Keratinocyte (primary cell): Measurements from ENCODE around the gene TOR4A. TPM values are rescaled to one million over a fixed set of nuclear protein-coding genes. Genes with fewer than 3 reads are reported as not detected.

Experiments used
- DNase-seq: peaks from one replicate; pipeline ENCODE4 v3.0.0-alpha.2; 2011; ENCODE audit warnings: low read depth, missing footprints, low spot score
- FAIRE-seq: peaks from 2 replicates; lab custom pipeline; 2011; peaks lifted over from hg19 to GRCh38; lab: Jason Lieb, UNC
- H2AFZ ChIP-seq: 2 replicates; pipeline ENCODE4 v1.6.0; 2012; ENCODE audit warnings: low read length, control low read depth, inconsistent platforms; ENCODE audit not compliant: control insufficient read depth
- H3K27ac ChIP-seq: 2 replicates; pipeline ENCODE4 v1.5.1; 2011; ENCODE audit warnings: low read length; ENCODE audit not compliant: control insufficient read depth, insufficient read depth
- H3K27me3 ChIP-seq: 3 replicates; pipeline ENCODE4 v1.6.0; 2011; ENCODE audit warnings: low read length; ENCODE audit not compliant: control insufficient read depth, insufficient read depth; ENCODE audit errors: extremely low read depth
- H3K36me3 ChIP-seq, 2 experiments: 2 replicates in 1 of 2; 3 replicates in 1 of 2; pipeline ENCODE4 v1.5.1; 2011; ENCODE audit warnings: low read length in 2 of 2, mild to moderate bottlenecking in 1 of 2; ENCODE audit not compliant: control insufficient read depth in 2 of 2, insufficient read depth in 2 of 2; ENCODE audit errors: extremely low read depth in 1 of 2
- H3K4me1 ChIP-seq: 3 replicates; pipeline ENCODE4 v1.5.1; 2011; ENCODE audit warnings: low read length; ENCODE audit not compliant: control insufficient read depth, insufficient read depth; ENCODE audit errors: extremely low read depth
- H3K4me2 ChIP-seq: 3 replicates; pipeline ENCODE4 v1.6.0; 2011; ENCODE audit warnings: low read depth, low read length; ENCODE audit not compliant: control insufficient read depth, insufficient read depth; ENCODE audit errors: extremely low read depth
- H3K4me3 ChIP-seq, 3 experiments: fragments of 200-600 bp in 1 of 3; sonication (generic) in 1 of 3; 2 replicates in 2 of 3; 3 replicates in 1 of 3; pipeline ENCODE4 v1.5.1; 2011 to 2016; ENCODE audit warnings: low read length in 3 of 3, mild to moderate bottlenecking in 3 of 3, control low read depth in 2 of 3, inconsistent platforms in 1 of 3, low read depth in 1 of 3, mixed read lengths in 1 of 3, mixed run types in 1 of 3, moderate library complexity in 1 of 3; ENCODE audit not compliant: control insufficient read depth in 2 of 3, insufficient read depth in 2 of 3; ENCODE audit errors: extremely low read depth in 1 of 3
- H3K79me2 ChIP-seq: 2 replicates; pipeline ENCODE4 v1.6.0; 2012; ENCODE audit warnings: low read length; ENCODE audit not compliant: control insufficient read depth, insufficient read depth
- H3K9ac ChIP-seq: 3 replicates; pipeline ENCODE4 v1.6.0; 2011; ENCODE audit warnings: low read length; ENCODE audit not compliant: control insufficient read depth, insufficient read depth; ENCODE audit errors: extremely low read depth
- H3K9me1 ChIP-seq: 3 replicates; pipeline ENCODE4 v1.6.0; 2011; ENCODE audit warnings: low read length; ENCODE audit not compliant: control insufficient read depth, insufficient read depth; ENCODE audit errors: extremely low read depth
- H3K9me3 ChIP-seq: 2 replicates; pipeline ENCODE4 v1.5.1; 2012; ENCODE audit warnings: low read depth, low read length; ENCODE audit not compliant: control insufficient read depth
- H4K20me1 ChIP-seq: 3 replicates; pipeline ENCODE4 v1.6.0; 2011; ENCODE audit warnings: low read length; ENCODE audit not compliant: control insufficient read depth, insufficient read depth; ENCODE audit errors: extremely low read depth
- EZH2 ChIP-seq: IDR thresholded peaks from one replicate; pipeline ENCODE4 v1.6.1; 2012; ENCODE audit warnings: inconsistent platforms, mild to moderate bottlenecking, low read length, moderate library complexity
- dilution Hi-C: fragments of 300-500 bp; cut with MboI; formaldehyde crosslinking; loops from one replicate; pipeline ENCODE4 v1.7.0; 2020; ENCODE audit warnings: low sequenced_read_pairs; ENCODE audit not compliant: extremely low pct_ligation_motif_present
- polyA plus RNA-seq, 5 experiments: library from polyadenylated mRNA; depleted of rRNA in 3 of 5; stranded (reverse) in 3 of 5; stranded (forward) in 1 of 5; unstranded in 1 of 5; fragments of >200 nt; gene quantifications; 1 replicate in 1 of 5; 2 replicates in 3 of 5; 3 replicates in 1 of 5; pipeline versions ENCODE4 v1.2.1 to v1.2.3, GENCODE V29; 2011 to 2012; ENCODE audit warnings: missing spikeins in 2 of 5, low read depth in 1 of 5, low replicate concordance in 1 of 5
- TF ChIP-seq, protein P1 (sequence below), 3 experiments: IDR thresholded peaks in 1 of 3; conservative IDR thresholded peaks in 1 of 3; optimal IDR thresholded peaks in 1 of 3; 2 replicates in 2 of 3; 3 replicates in 1 of 3; pipeline versions ENCODE3 to v1.5.1; 2011; ENCODE audit warnings: low read length in 3 of 3, mild to moderate bottlenecking in 3 of 3, moderate library complexity in 2 of 3, control low read depth in 1 of 3, inconsistent platforms in 1 of 3; ENCODE audit not compliant: insufficient read depth in 2 of 3; ENCODE audit errors: extremely low read depth in 1 of 3

Gene TOR4A
- polyA plus RNA-seq, 1 donor (not counting 4 experiments of a cell fraction or from before 2014, with no cell fraction given): 5.8 TPM

DNA sequence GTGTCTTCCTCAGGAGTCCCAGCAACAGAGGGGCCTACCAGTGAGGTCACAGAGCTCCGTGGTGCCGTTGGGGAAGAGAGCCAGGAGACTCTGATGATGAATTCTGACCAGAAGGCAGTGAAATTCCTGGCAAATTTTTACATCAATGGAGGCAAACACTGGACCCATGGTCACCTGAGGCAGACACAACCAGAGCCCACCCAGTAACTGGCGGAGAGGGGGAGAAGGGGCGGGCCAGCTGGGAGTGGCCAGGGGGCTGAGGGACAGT is 26.4 kb upstream of the TOR4A start, which contains the start of gene STPG3:
Gene STPG3 (plus strand): TSS at position 93 of the 268 bp plus-strand sequence. CDS start 1 bp downstream, at position 94.
- dilution Hi-C loops: no loop called here
- Histone ChIP-seq H2AFZ (no peak within 1 kb of the TSS), H3K27me3 (no peaks in the 10 kb centered on the region), H3K4me2 (no peak within 1 kb of the TSS), H3K27ac (no peak within 1 kb of the TSS), H3K79me2 (peaks cover 8% of the 10 kb centered on the region), H3K9me3 (no peaks in the 10 kb centered on the region), H4K20me1 (no peaks in the 10 kb centered on the region), H3K4me1 (peaks cover 7% of the 10 kb centered on the region), H3K9ac (no peak within 1 kb of the TSS), H3K36me3 (peaks cover 0 to under 1% of the 10 kb centered on the region in 2 experiments), H3K9me1 (no peaks in the 10 kb centered on the region), H3K4me3 (no peak within 1 kb of the TSS)
- FAIRE-seq (no peak), DNase-seq (no peak)
- no peak for TF ChIP-seq EZH2
- TF ChIP-seq, protein P1, sequence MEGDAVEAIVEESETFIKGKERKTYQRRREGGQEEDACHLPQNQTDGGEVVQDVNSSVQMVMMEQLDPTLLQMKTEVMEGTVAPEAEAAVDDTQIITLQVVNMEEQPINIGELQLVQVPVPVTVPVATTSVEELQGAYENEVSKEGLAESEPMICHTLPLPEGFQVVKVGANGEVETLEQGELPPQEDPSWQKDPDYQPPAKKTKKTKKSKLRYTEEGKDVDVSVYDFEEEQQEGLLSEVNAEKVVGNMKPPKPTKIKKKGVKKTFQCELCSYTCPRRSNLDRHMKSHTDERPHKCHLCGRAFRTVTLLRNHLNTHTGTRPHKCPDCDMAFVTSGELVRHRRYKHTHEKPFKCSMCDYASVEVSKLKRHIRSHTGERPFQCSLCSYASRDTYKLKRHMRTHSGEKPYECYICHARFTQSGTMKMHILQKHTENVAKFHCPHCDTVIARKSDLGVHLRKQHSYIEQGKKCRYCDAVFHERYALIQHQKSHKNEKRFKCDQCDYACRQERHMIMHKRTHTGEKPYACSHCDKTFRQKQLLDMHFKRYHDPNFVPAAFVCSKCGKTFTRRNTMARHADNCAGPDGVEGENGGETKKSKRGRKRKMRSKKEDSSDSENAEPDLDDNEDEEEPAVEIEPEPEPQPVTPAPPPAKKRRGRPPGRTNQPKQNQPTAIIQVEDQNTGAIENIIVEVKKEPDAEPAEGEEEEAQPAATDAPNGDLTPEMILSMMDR (optimal IDR thresholded peaks at IDR 0.05 in 1 of 3, IDR thresholded peaks at IDR 0.05 in 1 of 3, conservative IDR thresholded peaks at IDR 0.05 in 1 of 3; ENCODE audit: extremely low read depth in 1 of 3, insufficient read depth in 2 of 3, low read length in 3 of 3): no peak

DNA sequence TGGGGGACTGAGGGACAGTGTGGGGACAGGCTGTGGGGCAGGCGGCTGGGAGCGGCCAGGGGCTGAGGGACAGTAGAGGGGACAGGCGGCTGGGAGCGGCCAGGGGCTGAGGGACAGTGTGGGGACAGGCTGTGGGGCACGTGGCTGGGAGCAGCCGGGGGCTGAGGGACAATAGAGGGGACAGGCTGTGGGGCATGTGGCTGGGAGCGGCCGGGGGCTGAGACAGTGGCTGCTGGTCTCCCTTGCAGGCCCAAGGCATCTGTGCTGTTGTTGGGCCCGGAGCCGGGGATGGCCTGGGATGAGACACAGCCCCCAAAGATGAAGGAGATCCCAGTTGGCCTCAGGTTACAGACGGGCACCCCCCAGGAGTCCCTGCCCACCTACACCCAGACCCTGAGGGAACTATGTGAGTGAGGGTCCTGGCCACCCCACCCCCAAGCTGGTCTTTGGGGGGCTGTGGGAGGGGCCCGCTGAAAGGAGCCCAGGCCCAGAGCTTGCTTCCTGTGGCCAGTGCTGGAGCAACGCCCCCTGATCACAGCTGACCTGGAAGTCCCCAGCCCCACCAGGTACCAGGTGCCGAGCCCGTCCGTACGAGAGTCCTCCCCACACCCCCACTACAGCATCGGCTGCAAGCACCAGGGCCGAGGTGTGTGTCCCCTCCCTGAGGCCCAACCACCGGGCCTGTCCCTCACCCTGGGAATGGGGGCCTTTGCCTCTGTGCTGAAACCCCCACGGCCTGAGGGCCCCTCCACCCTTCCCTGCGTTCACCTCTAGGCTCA is 25.8 kb upstream of the TOR4A start:
- Histone ChIP-seq H3K9me3 (no peaks in the 10 kb centered on the region), H3K27ac (no peak overlapping the region), H3K9ac (no peak overlapping the region), H3K27me3 (no peaks in the 10 kb centered on the region), H3K4me1 (peaks cover 13% of the 10 kb centered on the region), H2AFZ (no peak overlapping the region), H4K20me1 (no peaks in the 10 kb centered on the region), H3K36me3 (peaks cover 0 to 5% of the 10 kb centered on the region in 2 experiments), H3K79me2 (peaks cover 14% of the 10 kb centered on the region), H3K9me1 (no peaks in the 10 kb centered on the region), H3K4me2 (no peak overlapping the region), H3K4me3 (no peak overlapping the region)
- dilution Hi-C loops: no loop called here
- DNase-seq (no peak), FAIRE-seq (no peak)
- TF ChIP-seq, protein P1 (optimal IDR thresholded peaks at IDR 0.05 in 1 of 3, IDR thresholded peaks at IDR 0.05 in 1 of 3, conservative IDR thresholded peaks at IDR 0.05 in 1 of 3; ENCODE audit: extremely low read depth in 1 of 3, insufficient read depth in 2 of 3, low read length in 3 of 3): no peak
- TF ChIP-seq EZH2: no peak
